Subcutaneous abdominal adipose tissue (tissue), 5 donors: ENCODE data around the gene BPIFB4.
A peak's percentile ranks its signal among the peaks of the same experiment; 100 is the strongest.

Source experiments
- H3K27ac ChIP-seq: one replicate; pipeline ENCODE4 v1.7.0; 2013; ENCODE audit warnings: low read depth, mild to moderate bottlenecking, inconsistent platforms, low read length, moderate library complexity
- H3K27me3 ChIP-seq, 5 donors: one replicate each; pipeline ENCODE4 v1.7.0; 2013; ENCODE audit warnings: low read length in 5 of 5, inconsistent platforms in 1 of 5; ENCODE audit not compliant: control insufficient read depth in 5 of 5, insufficient read depth in 4 of 5
- H3K36me3 ChIP-seq, 5 donors: one replicate each; pipeline ENCODE4 v1.7.0; 2013; ENCODE audit warnings: low read length in 5 of 5; ENCODE audit not compliant: control insufficient read depth in 5 of 5, insufficient read depth in 5 of 5
- H3K4me1 ChIP-seq, 5 donors: one replicate each; pipeline ENCODE4 v1.7.0; 2013; ENCODE audit warnings: low read length in 5 of 5, mild to moderate bottlenecking in 3 of 5, moderate library complexity in 1 of 5; ENCODE audit not compliant: control insufficient read depth in 5 of 5, insufficient read depth in 5 of 5
- H3K4me3 ChIP-seq, 5 donors: one replicate each; pipeline ENCODE4 v1.7.0; 2013; ENCODE audit warnings: low read length in 5 of 5, low read depth in 1 of 5
- H3K9ac ChIP-seq, 5 donors: one replicate each; pipeline ENCODE4 v1.7.0; 2013; ENCODE audit warnings: low read length in 5 of 5, mild to moderate bottlenecking in 4 of 5, moderate library complexity in 3 of 5
- H3K9me3 ChIP-seq, 5 donors: one replicate each; pipeline ENCODE4 v1.7.0; 2013; ENCODE audit warnings: low read length in 5 of 5; ENCODE audit not compliant: control insufficient read depth in 5 of 5
- donor health status: healthy.
- donor health status: healthy.
- donor health status: healthy.
- donor health status: healthy.
- donor health status: healthy.

The BPIFB4 gene

GRCh38 chr20:33068251-33068939 is 11.0 kb upstream of the BPIFB4 start:
- H3K9ac ChIP-seq = no peak overlapping the region
- no peak overlapping the region for H3K4me3 ChIP-seq
- H3K9me3 ChIP-seq = no peaks in the 10 kb centered on the region
- H3K27me3 ChIP-seq = peaks cover 0 to 7% (median 0%) of the 10 kb centered on the region in 5 donors
- no peak overlapping the region for H3K27ac ChIP-seq
- H3K4me1 ChIP-seq = peaks cover 0 to 2% (median 0%) of the 10 kb centered on the region in 5 donors
- H3K36me3 ChIP-seq = no peaks in the 10 kb centered on the region

- H3K27me3 ChIP-seq = peaks cover 0 to 7% (median 0%) of the 10 kb centered on the region in 5 donors
- H3K36me3 ChIP-seq = no peaks in the 10 kb centered on the region
- H3K4me3 ChIP-seq = no peak overlapping the region
- no peak overlapping the region for H3K9ac ChIP-seq
- H3K9me3 ChIP-seq = no peaks in the 10 kb centered on the region
- H3K27ac ChIP-seq = no peak overlapping the region
- no peaks in the 10 kb centered on the region for H3K4me1 ChIP-seq
Observed at GRCh38 chr20:33069673-33070072, 9.8 kb upstream of the BPIFB4 start.

- Histone ChIP-seq H3K27me3 (peaks cover 0 to 7% (median 0%) of the 10 kb centered on the region in 5 donors), H3K4me3 (no peak overlapping the region), H3K4me1 (no peaks in the 10 kb centered on the region), H3K27ac (no peak overlapping the region), H3K9me3 (no peaks in the 10 kb centered on the region), H3K36me3 (no peaks in the 10 kb centered on the region), H3K9ac (no peak overlapping the region)
Observed at GRCh38 chr20:33070111-33071053, 9.1 kb upstream of the BPIFB4 start.

GRCh38 chr20:33071198-33071597 is 8.2 kb upstream of the BPIFB4 start:
- Histone ChIP-seq H3K27me3 (peaks cover 0 to 10% (median 0%) of the 10 kb centered on the region in 5 donors), H3K4me1 (no peaks in the 10 kb centered on the region), H3K9ac (no peak overlapping the region), H3K27ac (no peak overlapping the region), H3K9me3 (no peaks in the 10 kb centered on the region), H3K36me3 (no peaks in the 10 kb centered on the region), H3K4me3 (no peak overlapping the region)

- no peaks in the 10 kb centered on the region for H3K9me3 ChIP-seq
- H3K27me3 ChIP-seq = peaks cover 0 to 10% (median 0%) of the 10 kb centered on the region in 5 donors
- no peaks in the 10 kb centered on the region for H3K4me1 ChIP-seq
- H3K27ac ChIP-seq = no peak overlapping the region
- H3K9ac ChIP-seq = peak overlapping the region in 1 of 5 donors; percentile 8
- no peak overlapping the region for H3K4me3 ChIP-seq
- H3K36me3 ChIP-seq = no peaks in the 10 kb centered on the region
Observed at GRCh38 chr20:33072362-33072761, 7.1 kb upstream of the BPIFB4 start.

GRCh38 chr20:33072813-33073212 is 6.6 kb upstream of the BPIFB4 start:
- no peaks in the 10 kb centered on the region for H3K36me3 ChIP-seq
- H3K9ac ChIP-seq = no peak overlapping the region
- H3K4me1 ChIP-seq = no peaks in the 10 kb centered on the region
- H3K27me3 ChIP-seq = peaks cover 0 to 10% (median 0%) of the 10 kb centered on the region in 5 donors
- no peaks in the 10 kb centered on the region for H3K9me3 ChIP-seq
- no peak overlapping the region for H3K27ac ChIP-seq
- H3K4me3 ChIP-seq = no peak overlapping the region

GRCh38 chr20:33074675-33075074 is 4.8 kb upstream of the BPIFB4 start:
- H3K9me3 ChIP-seq = no peaks in the 10 kb centered on the region
- H3K9ac ChIP-seq = no peak overlapping the region
- H3K27me3 ChIP-seq = peaks cover 0 to 10% (median 0%) of the 10 kb centered on the region in 5 donors

GRCh38 chr20:33075281-33075680 is 4.2 kb upstream of the BPIFB4 start:
- H3K9me3 ChIP-seq = no peaks in the 10 kb centered on the region
- no peak overlapping the region for H3K27ac ChIP-seq
- H3K27me3 ChIP-seq = peaks cover 0 to 10% (median 0%) of the 10 kb centered on the region in 5 donors
- H3K36me3 ChIP-seq = no peaks in the 10 kb centered on the region
- H3K9ac ChIP-seq = no peak overlapping the region
- H3K4me1 ChIP-seq = no peaks in the 10 kb centered on the region
- H3K4me3 ChIP-seq = no peak overlapping the region

More at GRCh38 chr20:33074675-33075074, 4.8 kb upstream of the BPIFB4 start:
- Histone ChIP-seq H3K36me3 (no peaks in the 10 kb centered on the region), H3K4me1 (no peaks in the 10 kb centered on the region), H3K27ac (no peak overlapping the region), H3K4me3 (no peak overlapping the region)

- H3K4me3 ChIP-seq = no peak overlapping the region
- no peak overlapping the region for H3K9ac ChIP-seq
- H3K9me3 ChIP-seq = no peaks in the 10 kb centered on the region
- H3K4me1 ChIP-seq = peaks cover 0 to 7% (median 4%) of the 10 kb centered on the region in 5 donors
- H3K27me3 ChIP-seq = peaks cover 0 to 7% (median 0%) of the 10 kb centered on the region in 5 donors
- no peaks in the 10 kb centered on the region for H3K36me3 ChIP-seq
- H3K27ac ChIP-seq = no peak overlapping the region
Observed at GRCh38 chr20:33076662-33077372, 2.6 kb upstream of the BPIFB4 start.
